Stimulated activated CD8-positive, alpha-beta memory T cell treated with anti-CD3 and anti-CD28 coated beads, Interleukin-12 subunit alpha, Interleukin-12 subunit beta, amount 100 ng/mL, for 1 hour (primary cell): ENCODE measurements around the gene LAMA5.

Experiments used
- DNase-seq: peaks from one replicate; pipeline ENCODE4 v3.0.0-alpha.2; 2020; ENCODE audit warnings: low read depth

LAMA5 gene

GRCh38 chr20:62305149-62305764 is 61.9 kb downstream of the LAMA5 start:
- no peak for DNase-seq

DNA sequence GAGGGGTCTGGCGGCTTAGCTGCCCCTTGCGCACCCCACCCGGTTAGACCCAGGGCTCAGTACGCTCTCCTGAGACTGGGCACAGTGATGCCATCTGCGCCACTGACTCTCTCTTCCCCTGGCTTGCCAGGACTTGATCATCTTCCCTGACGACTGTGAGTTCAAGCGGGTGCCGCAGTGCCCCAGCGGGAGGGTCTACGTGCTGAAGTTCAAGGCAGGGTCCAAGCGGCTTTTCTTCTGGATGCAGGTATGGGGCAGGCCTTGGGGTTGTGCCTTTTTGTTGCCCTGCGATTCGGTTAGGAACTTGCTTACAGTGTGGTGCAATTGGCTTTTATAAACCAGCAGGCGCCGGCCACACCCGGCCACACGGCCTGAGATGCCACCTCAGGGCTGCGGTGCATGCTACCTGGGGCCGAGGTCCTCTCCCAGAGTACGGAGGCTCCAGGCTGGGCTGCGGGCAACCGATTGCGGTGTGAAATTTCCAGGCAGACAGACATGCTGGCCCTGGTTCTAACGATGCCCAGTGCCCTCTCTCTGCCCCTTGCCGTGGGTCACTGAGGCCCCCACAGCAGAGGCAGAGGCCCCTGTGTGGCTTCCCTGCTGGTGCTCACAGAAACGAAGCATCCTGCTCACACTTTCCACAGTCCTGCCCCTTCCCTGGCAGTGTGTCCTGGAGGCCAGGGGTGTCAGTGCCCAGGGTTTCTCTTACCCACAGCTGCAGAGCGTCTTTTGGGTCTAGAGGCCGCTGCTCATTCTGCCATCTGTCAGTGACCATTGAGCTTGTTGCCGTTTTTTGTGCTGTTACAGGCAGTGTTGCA is 62.6 kb downstream of the LAMA5 start:
- DNase-seq: no peak

- DNase-seq: no peak
Measured at GRCh38 chr20:62303340-62304226, 63.5 kb downstream of the LAMA5 start.

DNA sequence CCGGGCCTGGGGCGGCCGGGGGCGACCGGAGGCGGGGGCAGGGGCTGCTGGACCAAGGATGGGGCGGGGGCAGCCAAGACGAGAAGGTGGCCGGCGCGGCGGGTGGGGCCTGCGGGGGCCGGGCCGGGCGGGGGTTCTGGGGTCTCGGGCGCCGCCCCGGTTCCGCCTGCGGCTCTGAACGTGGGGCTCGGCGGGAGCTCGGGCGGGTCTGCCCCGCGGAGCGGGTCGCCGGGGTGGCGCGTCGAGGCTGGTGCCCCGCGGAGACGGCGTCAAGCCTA is 64.1 kb downstream of the LAMA5 start:
- no peak for DNase-seq

DNA sequence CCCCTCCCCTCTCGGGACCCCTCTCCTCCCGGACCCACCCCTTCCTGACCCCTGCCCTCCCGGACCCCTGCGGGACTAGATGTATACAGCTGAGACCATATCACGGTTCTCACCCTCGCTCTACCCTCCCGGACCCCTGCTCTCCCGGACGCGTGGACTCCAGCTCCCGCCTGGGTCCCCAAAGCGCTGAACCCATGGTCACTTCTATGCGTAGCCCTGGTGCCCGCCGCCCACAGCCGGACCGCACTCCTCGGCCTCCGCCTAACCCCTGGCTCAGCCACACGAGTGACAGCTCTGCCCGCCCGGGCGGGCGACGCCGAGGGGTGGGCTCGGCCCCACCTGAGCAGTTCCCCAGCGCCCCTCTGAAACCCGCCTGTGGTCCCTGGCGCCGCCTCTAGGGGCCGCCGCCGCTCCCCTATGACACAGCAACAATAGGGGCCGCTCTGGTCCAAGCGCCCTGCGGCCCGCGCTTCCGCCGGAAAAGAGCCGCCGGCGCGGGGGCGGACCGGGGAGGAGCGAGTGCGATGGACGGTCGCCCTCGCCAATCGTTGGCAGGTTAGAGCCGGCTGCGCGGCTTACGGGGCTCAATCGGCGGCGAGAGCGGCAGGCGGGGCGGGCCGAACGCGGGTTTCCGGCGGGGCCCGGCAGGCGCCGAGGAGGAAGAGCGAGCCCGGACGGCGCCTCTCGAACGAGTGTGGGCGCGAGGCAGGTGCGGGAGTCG is 64.6 kb downstream of the LAMA5 start, which contains the start of gene ADRM1:
Gene ADRM1 (plus strand): TSS at position 657 of the 721 bp plus-strand sequence. CDS start 572 bp downstream, outside the sequence.
- DNase-seq: peak; percentile 91

GRCh38 chr20:62301773-62302340 is 65.3 kb downstream of the LAMA5 start:
- DNase-seq: peak; percentile 76

GRCh38 chr20:62301111-62301668 is 65.9 kb downstream of the LAMA5 start:
- no peak for DNase-seq

DNA sequence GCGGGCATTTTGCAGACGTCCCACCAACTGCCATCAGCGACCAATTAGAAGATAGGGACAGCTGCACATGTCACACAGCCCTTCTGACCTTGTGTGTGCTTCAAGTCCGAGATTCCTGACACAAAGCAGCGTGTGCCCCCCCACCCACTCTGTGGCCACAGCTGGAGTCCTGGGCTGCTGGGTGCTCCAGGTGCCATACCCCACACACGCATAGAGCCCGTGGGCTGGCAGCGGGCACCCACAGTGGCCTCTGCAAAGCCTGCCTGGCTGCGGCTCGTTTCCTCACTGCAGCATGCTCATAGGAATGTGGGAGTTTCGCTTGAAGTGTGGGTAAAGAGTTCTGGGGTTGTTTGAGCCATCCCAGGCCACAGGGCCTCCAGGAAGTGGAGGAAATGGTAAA is 66.8 kb downstream of the LAMA5 start:
- DNase-seq: no peak

DNA sequence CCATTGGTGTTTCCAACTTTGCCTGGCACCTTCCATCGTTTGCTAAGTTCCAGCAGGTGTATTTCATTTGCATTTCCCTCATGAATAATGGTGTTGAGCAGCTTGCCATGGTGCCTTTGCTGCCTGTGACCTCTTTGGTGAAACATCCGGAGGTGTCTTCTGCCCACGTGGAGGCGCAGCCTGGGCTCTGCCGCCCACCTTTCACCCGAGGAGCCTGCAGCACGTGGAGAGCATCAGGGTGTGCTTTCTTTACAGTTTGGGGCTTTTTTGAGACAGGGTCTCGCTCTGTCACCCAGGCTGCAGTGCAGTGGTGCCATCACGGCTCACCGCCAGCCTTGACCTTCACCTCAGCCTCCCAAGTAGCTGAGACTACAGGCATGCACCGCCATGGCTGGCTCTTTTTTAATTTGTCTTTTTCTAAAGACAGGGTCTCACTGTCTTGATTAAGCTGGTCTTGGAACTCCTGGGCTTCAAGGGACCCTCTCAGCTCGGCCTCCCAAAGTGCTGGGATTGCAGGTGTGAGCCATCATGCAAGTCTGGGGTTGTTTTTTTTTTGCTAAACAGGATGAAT is 67.4 kb downstream of the LAMA5 start:
- DNase-seq: no peak

DNA sequence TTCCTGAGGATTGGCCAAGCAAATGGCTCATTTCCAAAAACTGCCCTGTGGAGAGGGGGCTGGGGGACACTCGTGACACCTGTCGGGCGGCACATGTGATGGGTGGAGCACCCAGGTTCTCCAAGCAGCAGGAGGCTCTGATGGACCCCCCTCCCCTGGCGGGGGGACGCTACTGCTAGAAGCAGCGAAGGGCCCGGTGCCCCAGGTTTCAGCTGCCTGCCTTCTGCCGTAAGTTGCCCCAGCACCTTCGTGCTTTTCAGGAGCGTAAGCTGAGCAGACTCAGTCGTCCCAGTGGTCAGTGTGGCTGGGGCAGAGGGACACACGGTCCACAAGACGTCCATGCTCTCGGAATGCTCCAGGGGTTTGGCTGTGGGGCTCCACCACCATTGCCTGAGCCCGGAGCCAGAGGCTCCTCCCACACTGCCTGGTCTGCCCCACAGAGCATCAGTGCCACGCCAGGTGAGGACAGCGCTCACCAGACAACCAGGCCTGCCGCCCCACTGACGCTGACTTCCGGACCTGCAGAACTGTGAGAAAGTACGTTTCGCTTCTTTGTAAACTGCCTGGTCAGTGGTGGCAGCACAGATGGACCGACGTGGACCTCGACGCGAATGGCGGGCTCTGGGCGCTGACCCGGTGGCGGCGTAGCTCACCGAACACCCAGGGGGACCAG is 68.4 kb downstream of the LAMA5 start:
- no peak for DNase-seq

DNA sequence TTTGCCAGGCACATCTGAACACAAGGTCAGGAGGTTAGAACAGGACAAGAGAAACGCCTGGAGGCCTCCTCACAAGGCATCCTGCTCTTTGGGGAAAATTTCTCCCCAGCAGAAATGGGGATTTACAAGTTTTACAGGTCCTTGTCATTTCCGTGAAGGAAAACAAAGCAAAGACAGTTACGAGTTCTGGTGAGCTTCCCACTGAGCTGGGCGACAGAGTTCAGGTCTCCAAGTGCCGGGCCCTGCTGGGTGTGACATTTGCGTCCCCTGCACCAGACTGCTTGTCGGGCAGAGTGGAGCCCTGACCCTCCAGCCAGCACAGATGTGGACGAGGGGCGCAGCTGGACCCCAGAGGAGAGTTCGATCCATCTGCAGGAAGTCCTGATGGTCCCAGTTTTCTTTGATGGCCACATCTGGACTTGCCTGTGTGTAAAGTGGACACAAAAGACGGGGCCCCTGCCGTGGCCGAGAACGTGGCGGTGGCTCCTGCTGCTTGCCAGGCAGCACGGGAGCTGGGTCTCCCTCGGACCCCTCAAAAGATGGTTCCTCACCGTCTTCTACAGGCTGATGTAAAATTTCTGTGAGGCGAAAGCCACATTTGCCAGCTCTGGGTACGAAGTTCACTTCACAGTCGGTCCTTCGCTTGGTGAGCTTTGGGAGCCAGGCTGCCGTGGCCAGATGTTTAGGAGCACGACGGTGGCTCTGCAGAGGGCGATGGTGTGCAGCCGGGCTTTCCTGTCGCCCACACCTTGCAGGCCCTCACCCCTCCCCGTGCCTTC is 69.5 kb downstream of the LAMA5 start:
- no peak for DNase-seq

DNA sequence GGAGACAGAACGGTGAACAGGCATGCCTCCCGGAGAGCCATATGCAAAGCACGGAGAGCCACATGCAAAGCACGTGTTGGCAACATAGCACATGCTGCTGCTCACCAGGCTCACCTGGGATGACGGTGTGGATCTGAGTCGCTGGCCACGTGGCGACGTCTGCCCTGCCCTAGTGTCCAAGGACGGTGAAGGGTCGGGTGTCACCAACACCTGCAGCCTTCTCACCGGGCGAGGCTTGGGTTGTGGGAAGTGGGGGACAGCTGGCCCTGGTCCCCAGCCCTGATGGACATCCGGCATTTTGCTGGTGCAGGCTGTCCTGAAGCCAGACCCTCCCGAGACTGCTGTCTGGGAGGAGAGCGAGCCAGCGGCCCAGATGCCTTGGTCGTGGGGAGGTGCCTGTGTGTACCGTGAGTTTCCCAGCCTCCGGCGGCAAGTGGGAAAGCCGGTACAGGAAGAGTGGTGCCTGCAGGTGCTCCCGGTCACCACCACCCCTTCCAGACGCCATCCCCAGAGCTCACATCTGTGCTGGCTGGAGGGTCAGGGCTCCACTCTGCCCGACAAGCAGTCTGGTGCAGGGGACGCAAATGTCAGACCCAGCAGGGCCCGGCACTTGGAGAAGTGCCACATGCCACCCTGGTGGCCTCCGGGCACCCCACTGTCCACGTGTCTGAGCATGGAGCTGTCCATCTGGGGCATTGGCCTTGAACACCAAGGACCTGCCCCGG is 70.2 kb downstream of the LAMA5 start:
- DNase-seq: no peak

GRCh38 chr20:62294516-62294915 is 72.6 kb downstream of the LAMA5 start:
- DNase-seq: no peak

DNA sequence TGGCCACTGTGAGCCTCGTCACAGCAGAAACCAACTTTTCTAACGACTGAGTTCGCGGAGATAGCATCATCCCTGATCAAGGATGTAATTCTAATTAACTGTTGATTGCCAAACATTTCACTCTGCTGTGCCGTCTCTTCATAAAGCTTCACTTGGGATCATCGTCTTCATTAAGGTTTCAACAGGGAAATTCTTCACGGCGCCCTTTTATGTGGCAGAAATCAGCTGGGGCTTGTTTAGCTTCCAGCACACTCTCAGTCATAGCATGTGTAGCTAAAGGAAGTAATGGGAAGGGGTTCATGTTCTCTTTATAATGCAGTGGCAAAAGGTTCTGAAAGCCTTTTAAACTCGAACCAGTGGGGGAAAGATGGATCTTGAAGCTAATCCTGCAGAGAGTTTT is 73.2 kb downstream of the LAMA5 start:
- no peak for DNase-seq

DNA sequence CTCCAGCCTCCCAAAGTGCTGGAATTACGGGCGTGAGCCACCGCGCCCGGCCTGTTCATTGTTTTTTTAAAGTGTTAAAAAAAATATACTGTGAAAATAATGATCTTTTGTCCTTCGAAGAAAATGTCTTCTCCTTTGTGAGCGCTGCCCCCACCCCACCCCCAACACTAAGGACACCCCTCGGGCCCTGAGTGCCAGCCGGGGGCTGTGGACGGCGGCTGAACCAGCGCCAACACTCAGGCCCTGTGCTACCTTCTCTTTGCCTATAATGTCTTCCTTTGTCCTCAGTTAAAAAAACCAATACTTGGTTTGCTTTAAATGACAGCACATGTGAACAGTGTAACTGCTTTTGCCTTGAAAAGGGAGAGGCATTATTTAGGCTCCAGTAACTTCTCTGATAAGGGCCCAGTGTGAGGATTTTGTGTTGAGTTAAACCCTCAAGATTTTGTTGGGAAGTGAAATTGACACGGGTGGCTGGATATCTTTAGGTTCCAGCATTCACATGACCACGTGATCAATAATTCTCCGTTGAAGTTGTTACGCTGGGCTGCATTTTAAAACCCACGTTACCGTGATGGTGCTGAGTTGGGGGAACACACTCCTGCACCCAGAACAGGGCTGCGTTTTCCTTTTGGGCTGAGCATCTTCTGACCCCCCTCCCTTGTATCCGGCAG is 73.9 kb downstream of the LAMA5 start:
- DNase-seq: no peak

DNA sequence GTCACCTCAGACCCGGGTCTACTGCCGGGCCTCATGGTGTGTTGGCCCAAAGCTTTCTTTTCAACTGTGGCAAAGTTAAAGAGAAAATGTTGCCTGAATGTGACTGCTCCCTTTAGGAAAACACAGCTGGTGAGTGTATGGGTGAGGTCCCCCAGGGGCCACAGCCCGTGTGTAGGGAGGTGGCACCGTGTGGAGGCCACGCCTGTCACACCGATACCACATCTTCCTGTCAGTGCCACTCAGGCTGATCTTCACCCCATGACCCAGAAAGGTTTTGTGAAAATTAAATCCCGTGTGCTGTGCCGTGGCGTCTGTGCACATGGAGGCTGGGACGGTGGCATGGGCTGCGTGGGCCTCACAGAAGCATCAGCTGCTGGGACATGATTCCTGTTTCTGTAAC is 75.0 kb downstream of the LAMA5 start:
- DNase-seq: no peak

- DNase-seq: no peak
Measured at GRCh38 chr20:62291251-62292066, 75.7 kb downstream of the LAMA5 start.

- no peak for DNase-seq
Measured at GRCh38 chr20:62289898-62290297, 77.2 kb downstream of the LAMA5 start.
